NOMO-1 (cell line): Measurements from ENCODE around the gene ATP11C.
"Not testable (repeated sequence)": the region's sequence is repeated elsewhere in the genome, so short reads cannot be mapped to it uniquely, and the experiment has no call there.

ENCODE experiments used
- DNase-seq, 2 experiments: peaks; one replicate each; lab custom pipeline; 2025; ENCODE audit not compliant: unreplicated experiment in 2 of 2; lab: John Stamatoyannopoulos, UW

Gene ATP11C

DNA sequence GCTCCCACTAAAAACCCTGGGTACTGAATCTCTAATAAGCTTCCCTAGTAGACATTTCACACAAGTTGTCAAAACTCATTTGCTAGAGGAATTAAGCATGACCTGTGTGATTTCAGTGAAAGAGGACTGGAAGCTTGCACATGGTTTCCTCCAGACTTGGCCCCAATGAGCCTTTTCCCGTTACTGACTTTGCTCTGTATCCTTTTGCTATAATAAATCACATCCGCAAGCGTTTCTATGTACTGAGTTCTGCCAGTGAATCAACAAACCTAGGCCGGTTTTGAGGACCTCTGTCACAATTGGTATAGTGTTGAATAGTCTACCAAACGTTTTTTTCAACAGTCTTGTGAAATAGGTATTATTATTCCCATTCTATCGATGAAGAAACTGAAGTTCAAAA, 8.2 kb downstream of the ATP11C start:
- DNase-seq = no peak

DNA sequence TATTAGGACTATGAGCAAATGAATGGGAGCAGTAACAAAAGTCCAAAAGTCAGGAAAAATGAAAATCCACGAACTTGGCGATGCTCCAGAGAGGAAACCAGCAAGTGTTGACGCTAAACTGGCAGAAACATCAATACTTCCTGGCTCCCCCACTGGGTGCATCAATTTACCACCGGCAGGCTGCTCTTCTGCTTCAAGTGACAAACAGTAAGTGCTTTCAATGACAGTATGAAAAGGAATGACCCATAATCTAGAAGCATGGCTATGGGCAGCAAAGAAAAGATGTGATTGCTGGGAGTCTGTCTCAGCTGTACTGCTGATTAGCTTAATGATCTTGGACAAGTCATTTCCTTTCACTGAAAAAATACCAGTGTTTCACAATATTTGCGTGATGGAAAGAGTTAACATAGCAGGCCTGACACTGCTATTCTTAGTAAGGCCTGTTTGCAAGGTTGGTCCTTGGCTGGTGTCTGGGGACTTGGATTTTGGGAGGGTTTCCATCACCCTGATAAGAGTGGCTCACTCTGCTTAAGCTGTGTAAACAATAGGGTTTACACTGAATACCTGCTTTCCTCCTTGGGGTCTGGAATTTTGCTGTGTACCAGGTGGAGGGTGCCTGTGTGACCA, 8.7 kb downstream of the ATP11C start:
- no peak for DNase-seq

DNA sequence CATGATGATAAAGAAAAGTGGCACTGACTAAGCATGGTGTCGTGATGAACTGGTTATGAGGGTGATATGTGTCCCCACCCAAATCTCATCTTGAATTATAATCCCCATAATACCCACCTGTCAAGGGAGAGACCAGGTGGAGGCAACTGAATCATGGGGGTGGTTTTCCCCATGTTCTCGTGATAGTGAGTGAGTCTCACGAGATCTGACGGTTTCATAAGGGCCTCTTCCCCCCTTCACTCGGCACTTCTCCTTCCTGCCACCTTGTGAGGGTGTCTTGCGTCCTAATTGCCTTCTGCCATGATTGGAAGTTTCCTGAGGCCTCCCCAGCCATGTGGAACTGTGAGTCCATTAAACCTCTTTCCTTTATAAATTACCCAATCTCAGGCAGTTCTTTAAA, 11.7 kb downstream of the ATP11C start:
- DNase-seq = not testable (repeated sequence)

DNA sequence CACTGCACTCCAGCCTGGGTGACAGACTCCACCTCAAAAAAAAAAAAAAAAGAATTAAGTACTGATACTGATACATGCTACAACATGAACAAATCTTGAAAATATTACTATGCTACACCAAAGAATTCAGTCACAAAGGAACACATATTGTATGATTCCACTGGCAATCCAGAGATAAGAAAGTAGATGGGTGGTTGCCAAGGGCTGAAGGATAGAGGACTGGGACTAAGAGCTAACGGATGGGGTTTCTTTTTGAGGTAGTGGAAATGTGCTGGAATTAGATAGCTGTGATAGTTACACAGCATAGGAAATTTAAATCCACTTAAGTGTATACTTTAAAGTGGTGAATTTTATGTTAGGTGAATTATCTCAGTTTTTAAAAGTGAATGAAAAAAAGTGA, 12.5 kb downstream of the ATP11C start:
- no peak for DNase-seq

DNA sequence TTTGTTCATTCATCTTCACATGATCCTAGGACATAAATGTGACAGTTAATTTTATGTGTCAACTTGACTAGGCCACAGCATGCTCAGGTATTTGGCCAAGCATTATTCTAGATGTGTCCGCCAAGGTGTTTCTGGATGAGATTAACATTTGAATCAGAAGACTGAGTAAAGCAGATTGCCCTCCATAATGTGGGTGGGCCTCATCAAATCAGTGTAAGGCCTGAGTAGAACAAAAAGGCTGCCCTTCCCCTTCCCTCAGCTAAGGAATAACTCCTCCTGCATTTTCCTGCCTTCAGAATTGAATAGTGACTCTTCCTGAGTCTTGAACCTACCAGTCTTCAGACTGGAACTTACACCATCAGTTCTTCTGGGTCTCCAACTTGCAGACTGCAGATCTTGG, 18.4 kb downstream of the ATP11C start:
- no peak for DNase-seq

DNA sequence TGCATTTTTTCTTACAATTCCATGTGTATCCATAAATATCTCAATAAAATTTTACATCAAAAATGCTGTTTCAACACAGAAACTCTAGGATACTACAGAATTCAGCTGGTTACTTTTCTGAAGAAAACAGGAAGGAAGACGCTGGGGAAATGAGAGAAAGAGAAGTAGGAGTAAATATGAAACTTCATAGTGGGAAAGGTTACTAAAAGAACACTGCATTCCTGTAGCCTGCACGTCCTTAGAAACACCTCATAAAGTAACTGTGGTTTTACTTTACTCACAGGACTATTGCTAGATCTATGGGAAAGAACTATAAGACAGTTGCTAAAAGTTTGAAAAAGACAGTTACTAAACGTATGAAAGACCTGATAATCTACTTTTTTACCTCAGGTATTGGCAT, 23.1 kb downstream of the ATP11C start:
- peak in 1 of 2 experiments; percentile 46 for DNase-seq

DNA sequence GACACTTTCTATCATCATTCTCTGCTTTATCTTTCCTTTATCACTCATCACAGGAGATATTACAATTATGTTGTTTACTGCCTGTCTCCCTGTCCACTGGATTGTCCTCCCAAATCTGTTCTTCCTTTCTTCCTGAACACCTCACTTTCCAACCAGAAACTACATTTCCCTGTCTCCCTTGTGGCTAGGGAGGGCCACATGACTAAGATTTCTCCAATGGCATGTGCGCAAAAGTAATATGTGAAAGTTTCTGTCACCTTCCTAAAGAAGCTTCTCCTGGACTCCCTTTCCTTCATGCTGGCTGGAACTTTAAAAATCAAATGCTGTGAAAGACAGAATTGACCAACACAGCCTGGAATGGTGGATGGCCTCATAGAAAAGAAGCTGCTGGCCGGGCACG, 25.8 kb downstream of the ATP11C start:
- DNase-seq = no peak

DNA sequence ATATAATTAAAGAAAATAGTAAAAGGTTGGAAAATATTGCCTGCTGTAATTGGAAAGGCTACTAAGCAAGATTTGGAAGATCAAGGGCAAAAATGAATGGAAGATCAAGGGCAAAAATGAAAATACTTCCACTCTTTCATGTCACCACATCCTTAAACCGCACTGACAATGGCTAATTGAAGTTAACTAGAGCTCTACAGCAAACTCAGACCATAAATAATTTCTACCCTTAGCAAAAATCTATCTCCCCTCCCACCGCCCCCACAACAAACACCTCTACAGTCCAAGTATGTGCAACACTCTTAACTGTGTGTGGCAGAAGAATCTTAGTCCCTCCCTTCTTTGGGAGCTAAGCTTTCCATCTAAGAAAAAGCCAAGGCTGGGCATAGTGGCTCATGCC, 27.1 kb downstream of the ATP11C start:
- no peak for DNase-seq

DNA sequence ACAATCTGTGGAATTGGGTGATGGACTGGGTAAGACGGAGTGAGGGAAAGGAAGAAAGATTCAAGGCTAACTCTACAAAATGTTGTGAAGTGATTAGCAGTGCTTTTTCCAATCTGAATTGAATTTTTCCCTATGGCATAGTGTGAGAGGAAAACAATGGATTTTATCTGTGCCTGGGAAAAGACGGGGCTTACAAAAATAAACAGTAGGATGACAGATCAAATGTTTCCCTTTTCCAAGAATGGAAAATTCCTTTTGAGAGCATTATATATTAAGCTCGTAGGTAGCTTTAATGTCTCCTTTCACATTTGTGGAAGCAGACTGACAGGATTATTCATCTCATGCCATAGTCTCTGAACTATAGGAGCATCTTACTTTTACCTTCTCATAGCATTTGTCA, 27.8 kb downstream of the ATP11C start:
- DNase-seq = no peak

DNA sequence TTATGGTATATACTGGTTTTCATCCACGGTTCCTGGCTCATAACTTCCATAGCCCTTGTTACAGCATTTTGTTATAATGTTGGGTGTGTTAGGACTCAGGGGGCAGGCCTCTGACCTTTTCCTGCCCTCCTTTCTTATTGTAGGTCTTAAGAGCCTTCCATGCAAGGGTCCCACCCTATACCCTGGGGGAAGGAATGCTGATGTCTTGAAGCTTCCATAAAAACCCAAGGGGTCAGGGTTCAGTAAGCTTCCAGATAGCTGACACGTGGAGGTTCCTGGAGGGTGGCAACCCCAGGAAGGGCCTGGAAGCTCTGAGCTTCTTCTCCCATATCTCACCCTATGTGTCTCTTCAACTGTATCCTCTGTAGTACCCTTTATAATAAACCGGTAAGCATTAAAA, 29.6 kb downstream of the ATP11C start:
- DNase-seq = no peak

DNA sequence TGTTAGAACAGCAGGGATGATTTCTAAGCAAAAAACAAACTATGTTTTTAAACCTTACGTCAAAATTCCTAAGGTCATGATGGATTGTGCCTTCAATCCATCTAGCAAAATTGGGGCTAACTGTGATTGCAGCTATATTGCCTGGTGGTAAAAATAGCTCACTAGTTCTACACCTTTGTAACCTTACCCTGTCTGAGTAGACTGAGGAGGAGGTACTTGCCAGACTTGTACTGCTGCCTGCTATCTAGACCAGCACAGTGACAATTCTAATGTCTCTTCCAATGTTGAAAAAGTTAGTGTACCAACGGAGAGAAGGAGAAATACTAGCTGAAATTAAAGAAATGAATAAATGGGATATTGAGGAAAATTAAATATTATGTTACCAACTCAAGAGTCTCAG, 30.3 kb downstream of the ATP11C start:
- DNase-seq = no peak

DNA sequence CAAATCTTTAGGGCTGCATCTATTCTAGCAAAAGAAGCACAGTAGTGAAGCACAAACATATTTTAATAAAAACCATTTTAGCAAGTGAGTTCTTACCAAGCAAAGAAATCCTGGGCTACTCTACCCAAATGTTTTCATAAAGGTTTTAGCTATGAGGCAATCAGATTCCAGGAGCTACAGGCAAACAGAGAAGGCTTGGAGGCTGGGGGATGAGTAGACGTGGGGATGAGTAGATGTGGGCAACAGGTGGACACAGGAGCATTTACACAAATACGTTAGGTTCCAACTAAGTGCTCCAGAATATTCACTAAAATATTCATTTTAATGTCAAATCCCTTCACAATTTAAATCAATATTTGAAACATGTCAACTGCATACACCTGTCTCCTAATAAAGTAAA, 34.5 kb downstream of the ATP11C start:
- DNase-seq = no peak

DNA sequence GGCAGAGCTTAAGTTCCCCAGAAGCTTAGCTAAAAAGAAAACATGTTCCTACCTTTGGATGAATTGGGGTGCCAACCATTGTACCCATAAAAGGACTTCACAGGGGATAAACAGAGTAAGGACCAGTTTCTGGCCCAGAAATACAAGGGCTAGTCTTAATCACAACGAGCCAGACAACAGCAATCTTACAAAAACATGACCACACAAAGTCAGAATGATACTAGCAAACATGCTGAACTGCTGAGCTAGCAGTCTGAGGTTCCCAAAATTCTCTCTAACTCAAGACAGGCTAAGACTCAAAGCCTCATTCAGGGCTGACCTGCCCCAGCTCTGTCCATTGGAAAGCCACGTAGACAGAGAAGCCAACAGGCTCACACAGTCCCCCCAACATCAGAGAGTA, 40.3 kb downstream of the ATP11C start:
- DNase-seq = no peak

DNA sequence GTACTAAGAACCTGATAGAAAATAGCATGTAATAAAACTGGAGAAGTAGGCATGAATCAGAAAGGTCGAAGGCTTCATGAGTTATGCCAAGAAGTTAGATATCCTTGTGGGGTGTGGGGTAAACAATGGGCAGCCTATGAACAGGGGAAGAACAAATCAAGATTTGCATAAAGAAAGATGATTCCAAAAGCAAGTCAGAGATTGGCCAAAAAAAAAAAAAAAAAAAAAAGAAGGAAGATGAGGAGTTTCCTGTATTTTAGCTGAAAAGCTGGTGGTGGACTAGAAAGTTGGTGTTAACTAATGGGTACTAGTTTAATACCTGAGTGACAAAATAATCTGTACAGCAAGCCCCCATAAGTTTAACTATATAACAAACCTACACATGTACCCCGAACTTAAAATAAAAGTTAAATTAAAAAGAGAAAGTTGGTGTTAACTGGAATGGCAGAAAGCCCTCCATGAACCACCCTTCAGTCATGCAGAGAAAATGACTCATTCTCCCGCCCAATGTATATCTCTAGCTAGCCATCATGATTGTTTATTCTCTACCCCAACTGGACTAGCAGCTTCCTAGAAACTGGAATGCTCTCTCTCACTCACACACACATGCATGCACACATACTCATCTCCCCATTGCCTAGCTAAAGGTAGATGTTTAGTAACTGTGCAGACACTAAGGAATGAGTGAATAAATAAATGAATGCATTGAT, 41.7 kb downstream of the ATP11C start:
- DNase-seq = no peak

DNA sequence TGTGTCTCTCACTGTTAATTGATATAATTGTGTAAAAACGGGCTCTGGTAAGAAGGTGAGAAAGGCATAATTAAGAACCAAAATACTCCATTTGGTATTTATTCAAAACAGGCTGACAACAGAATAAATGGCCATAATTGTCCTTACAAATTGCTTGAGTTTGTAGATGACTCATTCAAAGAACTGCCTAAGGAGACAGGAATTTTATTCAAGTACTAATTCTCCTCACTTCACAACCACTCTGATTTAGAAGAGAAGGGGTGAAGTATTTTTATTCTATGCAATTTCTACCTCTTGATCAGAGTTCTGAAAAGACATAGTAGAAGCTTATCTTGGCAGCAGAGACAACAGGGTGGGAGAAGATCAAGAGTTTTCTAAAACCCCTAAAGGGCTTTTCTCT, 43.1 kb downstream of the ATP11C start:
- DNase-seq = no peak

DNA sequence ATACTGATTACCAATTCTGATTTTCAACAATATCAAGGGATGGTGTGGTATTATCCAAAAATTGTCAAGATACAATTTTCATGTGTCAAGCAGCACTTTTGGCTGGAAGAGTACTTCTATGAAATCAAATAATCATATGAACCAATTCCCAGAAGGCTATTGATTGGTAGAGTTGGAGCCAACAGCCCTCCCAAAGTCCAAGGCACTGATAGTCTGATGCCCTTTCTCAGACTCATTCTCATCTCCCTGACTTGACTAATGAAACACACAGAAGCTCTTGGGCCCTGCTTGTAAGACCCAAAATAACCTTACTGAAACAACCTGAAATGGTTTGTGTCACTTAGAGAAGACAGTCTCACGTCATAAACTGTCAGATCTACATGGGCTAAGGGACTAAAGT, 48.9 kb downstream of the ATP11C start:
- DNase-seq = no peak

DNA sequence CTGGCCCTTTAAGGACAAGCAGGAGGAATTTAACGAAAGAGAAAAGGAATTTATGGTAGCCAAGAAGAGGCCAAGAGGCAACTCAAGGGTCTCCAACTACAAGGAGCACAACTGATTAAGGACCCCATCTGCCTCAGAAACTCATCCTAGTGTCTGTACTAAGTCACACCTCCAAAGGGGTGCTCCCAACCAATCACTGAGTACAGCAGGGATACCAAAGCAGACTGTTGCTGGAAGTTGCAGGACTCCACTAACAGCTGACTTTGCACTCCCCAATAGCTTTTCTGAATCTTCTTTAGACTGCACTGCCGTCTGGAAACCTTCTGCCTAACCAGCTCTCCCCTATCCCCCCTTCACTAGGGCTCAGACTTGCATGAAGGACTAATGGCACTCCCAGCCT, 50.6 kb downstream of the ATP11C start:
- DNase-seq = no peak

DNA sequence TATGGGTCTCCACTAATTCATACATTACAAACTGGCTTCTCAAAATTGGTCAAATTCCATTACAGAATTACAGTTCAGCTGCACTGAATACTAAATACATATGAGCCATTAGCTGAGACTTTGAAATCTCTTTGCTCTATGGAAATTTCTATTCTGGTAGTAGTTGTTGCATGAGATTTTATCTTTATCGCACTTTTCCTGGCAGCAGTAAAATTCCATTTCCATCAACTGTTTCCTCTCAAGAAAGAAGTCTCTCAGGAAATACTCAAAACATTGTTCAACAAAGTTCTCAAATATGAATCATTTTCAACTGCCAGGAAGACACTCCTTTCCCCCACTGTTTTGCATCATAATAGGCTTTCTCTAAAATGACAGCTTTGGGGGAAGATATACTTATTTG, 51.3 kb downstream of the ATP11C start:
- no peak for DNase-seq

DNA sequence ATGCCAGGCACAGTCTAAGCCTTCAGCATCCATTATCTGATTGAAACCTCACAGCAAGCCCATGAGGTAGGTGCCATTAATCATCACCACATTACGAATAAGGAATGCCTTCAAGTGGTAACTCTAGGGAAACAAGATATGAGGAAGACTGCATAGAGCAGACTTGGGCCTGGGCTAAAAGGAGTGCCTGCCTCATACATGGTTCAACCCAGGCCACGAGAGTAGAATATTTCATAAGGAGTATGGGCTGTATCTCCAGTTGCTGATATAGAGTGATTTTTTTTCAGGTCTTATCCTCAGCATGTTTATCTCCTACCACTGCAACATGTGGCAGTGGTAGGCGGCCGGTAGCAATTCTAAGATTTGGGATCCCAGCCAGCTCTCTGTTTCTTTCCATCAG, 51.7 kb downstream of the ATP11C start:
- no peak for DNase-seq

DNA sequence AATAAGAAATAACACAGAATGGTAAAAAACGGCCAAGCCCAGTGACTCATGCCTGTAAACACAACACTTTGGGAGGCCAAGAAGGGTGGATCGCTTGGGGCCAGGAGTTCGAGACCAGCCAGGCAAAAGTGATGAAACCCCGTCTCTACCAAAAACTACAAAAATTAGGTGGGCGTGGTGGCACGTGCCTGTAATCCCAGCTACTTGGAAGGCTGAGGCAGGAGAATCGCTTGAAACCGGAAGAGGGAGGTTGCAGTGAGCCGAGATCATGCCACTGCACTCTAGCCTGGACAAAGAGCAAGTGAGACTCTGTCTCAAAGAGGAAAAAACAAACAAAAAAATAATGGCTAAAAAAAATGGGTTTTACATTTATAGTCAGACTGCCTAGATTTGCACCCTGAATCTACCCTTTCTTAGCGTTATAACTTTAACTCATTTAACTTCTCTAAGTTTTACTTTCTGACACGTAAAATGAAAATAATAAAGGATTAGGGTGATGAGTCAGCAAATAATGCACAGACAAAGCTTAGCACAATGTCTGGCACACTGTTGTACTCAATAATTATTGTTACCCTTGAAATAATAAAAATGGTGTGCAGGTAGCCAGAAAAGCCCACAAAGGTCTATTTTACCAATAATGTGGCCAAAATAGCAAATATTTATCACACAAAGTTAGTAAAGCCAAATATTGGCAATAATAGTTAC, 55.0 kb downstream of the ATP11C start:
- DNase-seq = no peak

DNA sequence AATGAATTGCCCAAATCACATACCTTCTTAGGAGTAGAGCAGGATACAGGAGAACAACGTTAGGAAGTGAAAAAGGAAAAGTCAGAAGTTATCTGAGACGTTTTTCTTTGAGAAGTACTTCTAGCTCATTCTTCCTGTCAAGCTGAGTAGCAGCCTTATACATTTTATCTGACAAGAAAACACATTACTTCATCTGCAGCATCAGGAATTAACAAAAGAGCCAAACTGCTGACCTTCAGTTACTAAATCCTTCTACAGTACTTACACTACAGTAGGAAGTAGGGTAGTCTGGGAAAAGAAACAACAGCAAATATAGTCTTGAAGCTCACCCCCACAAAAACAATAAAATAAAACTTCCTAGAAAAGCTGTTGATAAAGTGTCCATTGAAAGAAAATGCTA, 57.0 kb downstream of the ATP11C start:
- no peak for DNase-seq

DNA sequence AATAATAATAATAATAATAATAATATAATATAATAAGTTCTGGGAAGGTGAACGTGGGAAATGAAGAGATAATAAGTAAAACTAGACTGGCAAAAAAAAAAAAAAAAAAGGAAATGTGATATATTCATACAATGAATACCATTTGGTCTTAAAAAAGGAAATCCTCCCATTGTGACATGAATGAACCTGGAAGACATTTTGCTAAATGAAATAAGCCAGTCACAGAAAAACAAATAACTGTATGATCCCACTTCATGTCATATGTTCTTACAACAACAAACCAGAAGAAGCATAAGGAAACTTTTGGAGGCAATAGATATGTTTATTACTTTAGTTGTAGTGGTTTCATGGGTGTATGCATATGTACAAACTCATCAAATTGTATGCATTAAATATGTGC, 63.1 kb downstream of the ATP11C start:
- no peak for DNase-seq
